GM12891 (cell line): ENCODE data around the gene NEDD4L.

Source experiments
- PAX5 ChIP-seq: IDR thresholded peaks from 2 replicates; pipeline ENCODE4 v1.6.1; 2011; ENCODE audit warnings: low read length, moderate library complexity, mild to moderate bottlenecking; ENCODE audit not compliant: insufficient read depth, severe bottlenecking
- POLR2A ChIP-seq: IDR thresholded peaks from 2 replicates; pipeline ENCODE4 v1.6.1; 2011; ENCODE audit warnings: low read depth, low read length, control low read depth
- POLR2AphosphoS5 ChIP-seq: IDR thresholded peaks from 2 replicates; pipeline ENCODE4 v1.6.1; 2011; ENCODE audit warnings: low read depth, low read length, control low read depth
- TAF1 ChIP-seq: IDR thresholded peaks from 2 replicates; pipeline ENCODE4 v1.6.1; 2011; ENCODE audit warnings: low read depth, low read length, control low read depth

DNA sequence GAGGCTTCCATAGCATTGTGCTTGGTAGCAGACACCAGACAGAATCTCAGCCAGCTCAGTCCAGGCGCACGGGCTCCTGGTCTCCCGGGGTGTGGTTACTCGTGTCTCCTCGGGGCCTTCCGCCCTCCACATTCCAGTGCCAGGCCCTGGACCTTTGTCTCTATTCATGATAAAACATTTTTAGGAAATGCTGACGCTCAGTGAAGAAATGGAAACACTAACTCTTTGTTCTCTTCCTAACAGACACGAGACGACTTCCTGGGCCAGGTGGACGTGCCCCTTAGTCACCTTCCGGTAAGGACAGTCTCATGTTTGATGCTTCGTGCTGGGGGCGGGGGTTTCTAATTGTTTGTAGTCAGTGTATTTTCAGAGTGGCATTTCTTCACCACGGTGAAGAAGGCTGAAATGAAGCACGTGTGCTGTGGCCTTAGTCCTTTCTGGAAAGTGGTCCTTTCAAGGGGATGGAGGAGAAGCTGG lies 271.8 kb downstream of the NEDD4L start:
- TF ChIP-seq TAF1 (no peak), POLR2AphosphoS5 (no peak), POLR2A (no peak), PAX5 (no peak)
